OCI-LY7 (cell line): ENCODE data around the gene ZNF692. TPM values are rescaled to one million over a fixed set of nuclear protein-coding genes. Genes with fewer than 3 reads are reported as not detected.

ENCODE experiments used
- BruUV-seq: library from RNA; stranded (reverse); fragments of 400-500 nt; replicated peaks from 2 replicates; lab custom pipeline; 2021; lab: Mats Ljungman, UMichigan
- CTCF ChIA-PET: fragments of 300-600 bp; sonication (Branson Sonifier 250); formaldehyde crosslinking; loops from one replicate; lab custom pipeline; 2022; ENCODE audit warnings: antibody characterized with exemption; ENCODE audit not compliant: unreplicated experiment; lab: Charles Lee
- POLR2A ChIA-PET: fragments of 300-600 bp; sonication (Branson Sonifier 250); formaldehyde crosslinking; loops from one replicate; lab custom pipeline; 2022; ENCODE audit warnings: antibody characterized with exemption; lab: Charles Lee
- DNase-seq: peaks from one replicate; pipeline ENCODE4 v3.0.0-alpha.2; 2015; ENCODE audit warnings: low spot score
- H2AFZ ChIP-seq: fragments of 200-600 bp; sonication (generic), shearing (Covaris generic); 2 replicates; pipeline ENCODE4 v1.6.1; 2014; ENCODE audit warnings: mild to moderate bottlenecking, antibody characterized with exemption, low read length, moderate library complexity
- H3K27ac ChIP-seq: fragments of 200-600 bp; sonication (generic); 2 replicates; pipeline ENCODE4 v1.5.1; 2014; ENCODE audit warnings: mixed run types, low read depth, mild to moderate bottlenecking, moderate library complexity, low read length, inconsistent platforms; ENCODE audit not compliant: poor library complexity, severe bottlenecking
- H3K36me3 ChIP-seq: fragments of 200-600 bp; sonication (generic); 2 replicates; pipeline ENCODE4 v1.6.1; 2014; ENCODE audit warnings: mild to moderate bottlenecking, antibody characterized with exemption, low read length, moderate library complexity, mixed read lengths; ENCODE audit not compliant: insufficient read depth
- H3K4me1 ChIP-seq: fragments of 200-600 bp; sonication (generic); 2 replicates; pipeline ENCODE4 v1.5.1; 2014; ENCODE audit warnings: mild to moderate bottlenecking, low read length; ENCODE audit not compliant: insufficient read depth, poor library complexity, severe bottlenecking
- H3K4me2 ChIP-seq: fragments of 200-600 bp; sonication (generic); 2 replicates; pipeline ENCODE4 v1.6.1; 2014; ENCODE audit warnings: mild to moderate bottlenecking, low read length
- H3K4me3 ChIP-seq: fragments of 200-600 bp; sonication (generic); 2 replicates; pipeline ENCODE4 v1.5.1; 2014; ENCODE audit warnings: mild to moderate bottlenecking, low read depth, low read length; ENCODE audit not compliant: poor library complexity, severe bottlenecking
- H3K79me2 ChIP-seq: fragments of 200-600 bp; sonication (generic); 2 replicates; pipeline ENCODE4 v1.6.1; 2016; ENCODE audit warnings: low read depth, mild to moderate bottlenecking, low read length, moderate library complexity, mixed read lengths; ENCODE audit not compliant: insufficient read depth
- H3K9me2 ChIP-seq: fragments of 200-600 bp; sonication (generic); 2 replicates; pipeline ENCODE4 v1.6.1; 2016; ENCODE audit warnings: mild to moderate bottlenecking, low read length, mixed read lengths; ENCODE audit not compliant: insufficient read depth
- H3K9me3 ChIP-seq: fragments of 200-600 bp; sonication (generic); 2 replicates; pipeline ENCODE4 v1.6.1; 2014; ENCODE audit warnings: mild to moderate bottlenecking, mixed run types, low read length, mixed read lengths
- H4K20me1 ChIP-seq: fragments of 200-600 bp; sonication (generic); 2 replicates; pipeline ENCODE4 v1.6.1; 2014; ENCODE audit warnings: mild to moderate bottlenecking, antibody characterized with exemption, low read length, moderate library complexity, mixed read lengths; ENCODE audit not compliant: insufficient read depth
- CTCF ChIP-seq: fragments of 200-600 bp; sonication (generic); conservative IDR thresholded peaks from 2 replicates; pipeline ENCODE4 v1.5.1; 2014; ENCODE audit warnings: mild to moderate bottlenecking, antibody characterized with exemption, low read length, moderate library complexity, mixed read lengths
- EZH2phosphoT487 ChIP-seq: fragments of 200-600 bp; sonication (generic); IDR thresholded peaks from 2 replicates; pipeline ENCODE4 v1.6.1; 2018; ENCODE audit warnings: low read depth, borderline replicate concordance, mild to moderate bottlenecking, mixed run types, antibody characterized with exemption, low read length, moderate library complexity, mixed read lengths
- intact Hi-C: fragments of 100-400 bp; cut with micrococcal nuclease; formaldehyde crosslinking; loops from one replicate; pipeline ENCODE4 v1.10.0; 2022; ENCODE audit not compliant: unreplicated experiment
- total RNA-seq, 2 experiments: library from RNA; depleted of rRNA in 1 of 2; stranded (reverse); fragments of >200 nt in 1 of 2; shearing (Covaris generic) in 1 of 2; gene quantifications; 2 replicates each; pipeline ENCODE4 v1.2.3, GENCODE V29; 2014 to 2022

The ZNF692 gene
- total RNA-seq, 2 experiments from 2014 or later: 65.0 to 67.4 TPM

DNA sequence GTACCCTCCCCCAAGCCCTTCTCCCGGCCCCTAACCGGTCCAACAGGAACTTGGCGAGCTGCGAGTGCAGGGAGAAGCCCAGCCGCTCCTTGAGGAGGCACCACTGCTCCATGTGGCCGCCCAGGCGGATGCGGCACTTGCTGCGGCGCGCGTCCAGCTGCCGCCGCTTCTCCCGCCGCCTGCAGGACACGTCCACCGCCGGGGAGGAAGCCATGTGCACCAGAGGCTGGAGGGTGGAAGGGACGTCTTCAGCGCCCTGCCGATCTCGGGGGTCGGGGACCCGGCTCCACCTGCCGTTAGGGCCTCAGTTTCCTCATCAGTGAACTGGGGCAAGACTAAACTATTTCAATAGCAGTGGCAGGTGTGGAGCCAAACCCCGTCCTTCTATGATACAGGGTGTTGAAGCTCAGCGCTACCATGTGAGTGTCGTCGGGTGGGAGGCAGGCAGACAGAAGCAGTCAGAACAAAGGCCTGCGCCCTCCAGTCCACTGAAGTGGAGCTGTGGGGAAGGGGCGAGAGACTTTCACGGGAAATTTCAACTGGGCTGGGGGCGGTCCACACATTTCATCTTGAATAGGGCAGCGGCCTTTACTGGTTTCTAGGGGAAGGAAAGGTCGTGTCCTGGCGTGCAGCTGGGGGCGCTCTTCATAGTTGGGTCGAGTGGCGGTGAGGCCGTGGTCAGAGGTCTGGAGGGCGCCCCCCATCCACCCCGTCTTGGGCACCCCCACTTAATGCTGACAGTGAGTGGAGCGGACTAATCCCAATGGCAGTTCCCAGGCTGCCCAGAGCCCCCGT is 592 bp downstream of the ZNF692 start:
- Histone ChIP-seq H3K4me2 (peak overlapping the region; percentile 99), H4K20me1 (no peaks in the 10 kb centered on the region), H3K4me3 (peak overlapping the region; percentile 79), H3K27ac (peak overlapping the region; percentile 72), H2AFZ (peak overlapping the region; percentile 79), H3K4me1 (peaks cover 35% of the 10 kb centered on the region), H3K9me3 (no peaks in the 10 kb centered on the region), H3K79me2 (peaks cover 11% of the 10 kb centered on the region; the same call in 1 of the 2 replicates), H3K36me3 (peaks cover 33% of the 10 kb centered on the region), H3K9me2 (no peaks in the 10 kb centered on the region)
- CTCF ChIA-PET: interaction anchor here (0.5 to 2.4 kb wide), 9 partner anchors 15 to 62 kb away, joined by 3 to 18 read pairs (median 3); partner anchors contain the start of genes SH3BP5L and ZNF672
- POLR2A ChIA-PET: interaction anchor here (1.1 to 4.2 kb wide), 8 partner anchors 15 to 48 kb away, joined by 4 to 31 read pairs (median 8); partner anchors contain the start of genes PGBD2, SH3BP5L and ZNF672
- no TSS peak for BruUV-seq
- intact Hi-C loops: loop anchor here (1.0 kb wide), 2 partner anchors 15 to 20 kb away; partner anchors contain the start of gene ZNF672
- TF ChIP-seq EZH2phosphoT487 (no peak), CTCF (peak; percentile 82)
- DNase-seq: peak; percentile 86

DNA sequence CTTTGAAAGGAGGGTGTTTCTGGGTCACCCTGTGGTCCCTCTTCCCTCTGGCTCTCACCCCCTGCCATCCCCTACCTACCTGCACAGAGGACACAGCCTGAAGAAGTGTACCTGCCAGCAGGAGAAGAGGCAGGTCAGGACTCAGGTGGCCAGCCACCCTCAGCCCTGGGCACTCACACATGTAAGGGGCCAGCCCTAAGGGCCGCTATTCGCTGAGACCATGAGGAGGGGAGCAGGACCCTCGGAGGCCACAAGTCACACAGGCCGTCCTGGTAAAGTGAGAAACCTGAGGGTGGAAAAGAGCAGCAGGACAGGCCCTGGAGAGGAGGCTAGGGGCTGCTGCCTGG is 1.2 kb downstream of the ZNF692 start:
- peaks cover 33% of the 10 kb centered on the region for H3K4me1 ChIP-seq

More for the DNA sequence above, 1.2 kb downstream of the ZNF692 start:
- Histone ChIP-seq H3K79me2 (peaks cover 11% of the 10 kb centered on the region; the same call in 1 of the 2 replicates), H2AFZ (peak overlapping the region; percentile 79), H3K9me3 (no peaks in the 10 kb centered on the region), H3K27ac (peak overlapping the region; percentile 72), H3K9me2 (no peaks in the 10 kb centered on the region), H3K4me2 (peak overlapping the region; percentile 99), H3K36me3 (peaks cover 38% of the 10 kb centered on the region), H4K20me1 (no peaks in the 10 kb centered on the region), H3K4me3 (peak overlapping the region; percentile 79)
- TF ChIP-seq EZH2phosphoT487: no peak
- TF ChIP-seq CTCF: no peak
- POLR2A ChIA-PET: interaction anchor here (1.4 to 4.2 kb wide), 5 partner anchors 15 to 46 kb away, joined by 8 to 31 read pairs (median 17); partner anchors contain the start of genes SH3BP5L and ZNF672
- CTCF ChIA-PET: interaction anchor here (0.6 to 2.4 kb wide), 4 partner anchors 16 to 56 kb away, joined by 3 to 8 read pairs (median 5); partner anchors contain the start of gene ZNF672
- intact Hi-C loops: loop anchor here (1.0 kb wide), 2 partner anchors 16 to 19 kb away; partner anchors contain the start of gene ZNF672
- no TSS peak for BruUV-seq
- DNase-seq: peak; percentile 13
